Activated B cell treated with CpG ODN at 0.5 μM for 24 hours (primary cell): ENCODE data around the gene CAMKMT. TPM values are rescaled to one million over a fixed set of nuclear protein-coding genes. Genes with fewer than 3 reads are reported as not detected.

Source experiments
- ATAC-seq: fragments of 200-7000 bp; cut with Tn5 transposase; one replicate; pipeline ENCODE4 v1.10.0; 2021; ENCODE audit warnings: low read depth, mild to moderate bottlenecking, moderate library complexity
- CTCF ChIA-PET: fragments of 350-600 bp; sonication (Branson Sonifier 250); formaldehyde crosslinking; loops from one replicate; lab custom pipeline; 2021; ENCODE audit warnings: antibody characterized with exemption; lab: Charles Lee
- POLR2A ChIA-PET: fragments of 350-600 bp; sonication (Branson Sonifier 250); formaldehyde crosslinking; loops from one replicate; lab custom pipeline; 2021; ENCODE audit warnings: antibody characterized with exemption; lab: Charles Lee
- DNase-seq: peaks from one replicate; pipeline ENCODE4 v3.0.0; 2022
- H3K27ac Mint-ChIP-seq: one replicate; pipeline ENCODE4 v1.8.0; 2020; ENCODE audit warnings: mixed read lengths
- H3K27me3 Mint-ChIP-seq: one replicate; pipeline ENCODE4 v1.8.0; 2021; ENCODE audit warnings: mixed read lengths
- H3K36me3 Mint-ChIP-seq: one replicate; pipeline ENCODE4 v1.8.0; 2021; ENCODE audit warnings: low read depth, mixed read lengths
- H3K4me1 Mint-ChIP-seq: one replicate; pipeline ENCODE4 v1.8.0; 2021; ENCODE audit warnings: mixed read lengths
- H3K4me3 Mint-ChIP-seq: one replicate; pipeline ENCODE4 v1.8.0; 2020; ENCODE audit warnings: mild to moderate bottlenecking, mixed read lengths
- H3K9me3 Mint-ChIP-seq: one replicate; pipeline ENCODE4 v1.8.0; 2020; ENCODE audit warnings: mixed read lengths
- intact Hi-C: fragments of 100-400 bp; cut with micrococcal nuclease; formaldehyde crosslinking; loops from one replicate; pipeline ENCODE4 v1.15.1; 2024
- total RNA-seq: library from RNA; stranded (reverse); gene quantifications from 2 replicates; pipeline ENCODE4 v1.2.3, GENCODE V29; 2022
- TF ChIP-seq, protein P1 (sequence below): fragments of 200-600 bp; IDR thresholded peaks from one replicate; pipeline ENCODE4 v1.8.0; 2022; ENCODE audit warnings: antibody characterized with exemption, mild to moderate bottlenecking

CAMKMT gene
- total RNA-seq, 1 donor from 2014 or later = 21.2 TPM

DNA sequence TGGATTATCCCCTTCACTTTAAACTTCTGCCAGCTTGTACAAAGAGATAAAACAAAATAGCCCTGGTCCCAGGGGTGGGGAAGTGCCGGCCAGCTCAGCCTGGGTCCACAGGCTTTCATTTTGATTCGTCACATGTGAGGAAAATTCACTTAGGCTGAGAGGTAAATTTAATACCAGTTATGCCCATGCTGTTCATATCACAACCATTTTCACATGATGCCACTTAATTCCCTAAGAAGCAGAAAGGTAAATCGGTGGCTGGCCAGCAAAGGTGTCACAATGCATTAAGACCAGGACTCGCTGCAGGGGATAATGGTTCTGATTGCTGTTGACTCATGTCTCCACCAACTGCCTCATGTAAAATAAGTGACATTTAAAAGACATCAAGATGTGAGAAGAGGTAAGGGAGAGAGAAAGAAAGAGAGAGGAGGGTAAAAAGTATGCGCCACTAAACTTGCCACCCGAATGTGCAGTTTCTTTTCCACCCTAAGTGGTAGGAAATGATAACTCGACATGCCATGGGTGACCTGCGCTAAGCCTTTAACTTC, 318.8 kb downstream of the CAMKMT start:
- Mint-ChIP-seq H3K27me3 (no peaks in the 10 kb centered on the region), H3K4me3 (no peak overlapping the region), H3K9me3 (no peaks in the 10 kb centered on the region), H3K27ac (no peak overlapping the region), H3K4me1 (no peaks in the 10 kb centered on the region), H3K36me3 (no peaks in the 10 kb centered on the region)
- TF ChIP-seq, protein P1, sequence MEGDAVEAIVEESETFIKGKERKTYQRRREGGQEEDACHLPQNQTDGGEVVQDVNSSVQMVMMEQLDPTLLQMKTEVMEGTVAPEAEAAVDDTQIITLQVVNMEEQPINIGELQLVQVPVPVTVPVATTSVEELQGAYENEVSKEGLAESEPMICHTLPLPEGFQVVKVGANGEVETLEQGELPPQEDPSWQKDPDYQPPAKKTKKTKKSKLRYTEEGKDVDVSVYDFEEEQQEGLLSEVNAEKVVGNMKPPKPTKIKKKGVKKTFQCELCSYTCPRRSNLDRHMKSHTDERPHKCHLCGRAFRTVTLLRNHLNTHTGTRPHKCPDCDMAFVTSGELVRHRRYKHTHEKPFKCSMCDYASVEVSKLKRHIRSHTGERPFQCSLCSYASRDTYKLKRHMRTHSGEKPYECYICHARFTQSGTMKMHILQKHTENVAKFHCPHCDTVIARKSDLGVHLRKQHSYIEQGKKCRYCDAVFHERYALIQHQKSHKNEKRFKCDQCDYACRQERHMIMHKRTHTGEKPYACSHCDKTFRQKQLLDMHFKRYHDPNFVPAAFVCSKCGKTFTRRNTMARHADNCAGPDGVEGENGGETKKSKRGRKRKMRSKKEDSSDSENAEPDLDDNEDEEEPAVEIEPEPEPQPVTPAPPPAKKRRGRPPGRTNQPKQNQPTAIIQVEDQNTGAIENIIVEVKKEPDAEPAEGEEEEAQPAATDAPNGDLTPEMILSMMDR = no peak
- DNase-seq = no peak
- intact Hi-C loops = no loop called here
- ATAC-seq = no peak
- ChIA-PET POLR2A (no interaction called here), CTCF (no interaction called here)

DNA sequence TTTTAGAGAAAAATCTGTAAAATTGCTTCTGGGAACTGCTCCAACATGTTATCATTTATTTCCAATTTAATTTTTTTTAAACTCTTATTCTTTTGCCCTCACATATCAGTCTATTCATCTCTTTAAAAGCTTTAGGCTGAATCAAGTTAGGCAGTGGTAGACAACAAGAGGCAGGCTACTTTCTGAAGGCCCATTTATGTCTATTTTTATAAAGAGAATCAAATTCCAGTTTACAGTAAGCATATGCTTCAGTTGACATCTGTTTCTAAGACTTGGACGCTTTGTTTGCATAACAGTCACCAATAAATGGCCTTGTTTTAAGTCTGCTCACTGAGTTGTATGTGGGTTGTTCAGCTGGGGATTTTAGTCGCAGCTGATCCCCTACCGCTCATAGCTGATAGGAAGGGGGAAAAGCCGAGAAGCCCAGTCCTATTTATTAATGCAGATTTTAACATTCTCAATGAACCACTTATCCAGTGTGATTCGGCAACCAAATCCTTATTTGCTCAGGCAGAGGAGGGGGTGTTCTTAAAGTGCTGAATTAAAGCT, 319.3 kb downstream of the CAMKMT start:
- no peaks in the 10 kb centered on the region for H3K27me3 Mint-ChIP-seq
- no peak overlapping the region for H3K27ac Mint-ChIP-seq
- intact Hi-C loops = no loop called here
- TF ChIP-seq, protein P1 = no peak
- H3K9me3 Mint-ChIP-seq = no peaks in the 10 kb centered on the region
- H3K4me3 Mint-ChIP-seq = no peak overlapping the region
- H3K4me1 Mint-ChIP-seq = no peaks in the 10 kb centered on the region
- ATAC-seq (no peak), DNase-seq (no peak)
- ChIA-PET POLR2A (no interaction called here), CTCF (no interaction called here)
- H3K36me3 Mint-ChIP-seq = no peaks in the 10 kb centered on the region

DNA sequence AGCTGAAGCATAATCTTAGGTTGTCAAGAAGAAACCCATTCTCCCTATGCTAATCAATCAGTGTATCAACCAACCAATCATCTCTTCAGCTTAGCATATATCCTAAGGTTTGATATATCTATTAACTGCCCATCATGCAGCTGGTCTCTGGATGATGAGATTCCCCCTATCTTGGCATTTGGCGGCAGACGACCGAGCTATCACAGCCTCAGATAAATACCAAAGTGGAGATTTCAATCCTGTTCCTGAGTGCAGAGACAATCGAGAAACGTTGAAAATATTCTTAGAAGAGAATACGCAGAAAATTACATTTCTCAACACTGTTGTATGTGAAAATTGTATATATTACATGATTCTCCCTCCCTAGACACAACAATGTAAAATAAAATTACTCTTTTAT, 320.7 kb downstream of the CAMKMT start:
- H3K27ac Mint-ChIP-seq = no peak overlapping the region
- no peaks in the 10 kb centered on the region for H3K36me3 Mint-ChIP-seq
- CTCF ChIA-PET = interaction anchor here (1.0 kb wide), 1 partner anchor 15 kb away, joined by 3 read pairs; no protein-coding TSS in a partner anchor
- POLR2A ChIA-PET = no interaction called here
- H3K27me3 Mint-ChIP-seq = no peaks in the 10 kb centered on the region
- H3K4me1 Mint-ChIP-seq = no peaks in the 10 kb centered on the region
- DNase-seq (no peak), ATAC-seq (no peak)
- TF ChIP-seq, protein P1 = no peak
- H3K9me3 Mint-ChIP-seq = no peaks in the 10 kb centered on the region
- intact Hi-C loops = no loop called here
- no peak overlapping the region for H3K4me3 Mint-ChIP-seq

DNA sequence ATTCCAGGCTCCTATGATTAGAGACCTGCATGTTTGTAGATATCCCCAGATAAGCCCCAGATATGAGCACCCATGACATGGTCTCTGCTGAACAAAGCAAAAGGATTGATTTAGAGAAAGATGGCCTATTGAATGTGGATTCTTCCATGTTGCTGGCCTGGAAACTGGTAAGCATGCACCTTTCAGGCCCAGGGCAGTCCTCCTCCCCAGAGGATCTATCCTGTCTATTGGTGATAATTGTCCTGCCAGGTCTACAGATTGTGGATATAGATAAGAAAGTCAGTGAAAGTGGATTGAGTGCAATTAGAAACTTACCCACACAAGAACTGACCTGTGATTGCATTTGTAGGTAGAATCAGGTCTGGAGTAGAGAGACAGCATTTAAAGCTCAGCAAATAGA, 322.8 kb downstream of the CAMKMT start:
- ATAC-seq (no peak), DNase-seq (no peak)
- Mint-ChIP-seq H3K4me3 (no peak overlapping the region), H3K4me1 (peaks cover 1% of the 10 kb centered on the region), H3K36me3 (no peaks in the 10 kb centered on the region), H3K27ac (no peak overlapping the region), H3K27me3 (no peaks in the 10 kb centered on the region), H3K9me3 (no peaks in the 10 kb centered on the region)
- TF ChIP-seq, protein P1 = no peak
- intact Hi-C loops = no loop called here
- CTCF ChIA-PET = no interaction called here
- POLR2A ChIA-PET = no interaction called here

DNA sequence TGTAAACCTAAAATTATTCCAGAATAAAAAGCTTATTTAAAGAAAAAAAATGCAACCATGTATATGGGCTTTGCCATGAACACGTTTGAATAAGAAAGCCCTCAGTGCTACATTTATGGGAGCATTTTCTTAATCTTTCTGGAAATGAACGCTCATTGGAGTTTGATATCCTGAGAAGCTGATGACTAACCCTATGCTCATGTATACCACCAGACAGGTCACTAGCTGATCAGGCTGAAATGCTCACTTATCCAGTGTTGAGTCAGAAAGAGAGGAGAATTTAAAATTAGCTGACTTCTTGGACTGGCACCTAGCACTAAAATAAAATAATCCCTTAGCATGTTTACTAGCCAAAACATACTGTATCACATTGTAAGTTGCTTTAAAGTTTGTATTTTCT, 324.8 kb downstream of the CAMKMT start:
- intact Hi-C loops = no loop called here
- ChIA-PET CTCF (no interaction called here), POLR2A (no interaction called here)
- DNase-seq = no peak
- Mint-ChIP-seq H3K36me3 (no peaks in the 10 kb centered on the region), H3K27me3 (no peaks in the 10 kb centered on the region), H3K27ac (no peak overlapping the region), H3K4me3 (no peak overlapping the region), H3K9me3 (no peaks in the 10 kb centered on the region), H3K4me1 (peaks cover 2% of the 10 kb centered on the region)
- TF ChIP-seq, protein P1 = no peak
- no peak for ATAC-seq
